ENCODE measurements around the gene GBA3. TPM values are rescaled to one million over a fixed set of nuclear protein-coding genes. Genes with fewer than 3 reads are reported as not detected.

GBA3 gene
- total and polyA plus RNA-seq, 2 experiments from 2014 or later, result not detected

GRCh38 chr4:22686141-22686540 lies 6.6 kb upstream of the GBA3 start:
- H3K36me3 Mint-ChIP-seq (ENCODE audit: low read depth), result no peaks in the 10 kb centered on the region
- H3F3A ChIP-seq (replicated peaks; ENCODE audit: low read depth), result no peaks in the 10 kb centered on the region
- peaks cover 2% of the 10 kb centered on the region for H3K27me3 Mint-ChIP-seq (ENCODE audit: insufficient read depth, low read depth, poor library complexity)

GRCh38 chr4:22688236-22688635 lies 4.5 kb upstream of the GBA3 start:
- Histone ChIP-seq H3K79me2 (replicated peaks; ENCODE audit: insufficient read depth) (no peaks in the 10 kb centered on the region), H3K4me1 (ENCODE audit: insufficient read depth) (no peaks in the 10 kb centered on the region), H3K27me3 (ENCODE audit: insufficient read depth) (no peaks in the 10 kb centered on the region), H2AFZ (no peak overlapping the region), H3K4me3 (no peak overlapping the region), H3K27ac (ENCODE audit: low read depth) (no peak overlapping the region), H3K9me2 (ENCODE audit: insufficient read depth) (peaks cover 4% of the 10 kb centered on the region; the same call in 1 of the 2 replicates), H3K36me3 (ENCODE audit: insufficient read depth) (no peaks in the 10 kb centered on the region), H3F3A (replicated peaks; ENCODE audit: low read depth) (no peaks in the 10 kb centered on the region), H3K4me2 (no peak overlapping the region), H4K20me1 (replicated peaks; ENCODE audit: insufficient read depth) (no peaks in the 10 kb centered on the region)
- Mint-ChIP-seq H3K27ac (no peak overlapping the region), H3K27me3 (ENCODE audit: insufficient read depth, low read depth, poor library complexity) (no peaks in the 10 kb centered on the region), H3K4me3 (no peak overlapping the region), H3K4me1 (no peaks in the 10 kb centered on the region), H3K36me3 (ENCODE audit: low read depth) (no peaks in the 10 kb centered on the region), H3K9me3 (no peaks in the 10 kb centered on the region)
- ATAC-seq (no peak), DNase-seq (ENCODE audit: low spot score) (no peak)
- TF ChIP-seq NANOG (IDR thresholded peaks at IDR 0.05; ENCODE audit: borderline replicate concordance), result no peak
- TF ChIP-seq, protein P1, sequence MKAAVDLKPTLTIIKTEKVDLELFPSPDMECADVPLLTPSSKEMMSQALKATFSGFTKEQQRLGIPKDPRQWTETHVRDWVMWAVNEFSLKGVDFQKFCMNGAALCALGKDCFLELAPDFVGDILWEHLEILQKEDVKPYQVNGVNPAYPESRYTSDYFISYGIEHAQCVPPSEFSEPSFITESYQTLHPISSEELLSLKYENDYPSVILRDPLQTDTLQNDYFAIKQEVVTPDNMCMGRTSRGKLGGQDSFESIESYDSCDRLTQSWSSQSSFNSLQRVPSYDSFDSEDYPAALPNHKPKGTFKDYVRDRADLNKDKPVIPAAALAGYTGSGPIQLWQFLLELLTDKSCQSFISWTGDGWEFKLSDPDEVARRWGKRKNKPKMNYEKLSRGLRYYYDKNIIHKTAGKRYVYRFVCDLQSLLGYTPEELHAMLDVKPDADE (IDR thresholded peaks at IDR 0.05), result no peak
- no peak for TF ChIP-seq CREB1 (CRISPR knock-in tag; IDR thresholded peaks at IDR 0.05; ENCODE audit: low read depth)
- no peak for TF ChIP-seq ZNF114 (CRISPR knock-in tag; IDR thresholded peaks at IDR 0.05)
- TF ChIP-seq ZNF331 (CRISPR knock-in tag; IDR thresholded peaks at IDR 0.05; ENCODE audit: low read depth), result no peak
- TF ChIP-seq EZH2phosphoT487 (IDR thresholded peaks at IDR 0.05; ENCODE audit: unreplicated experiment), result no peak
- TF ChIP-seq, protein P2, sequence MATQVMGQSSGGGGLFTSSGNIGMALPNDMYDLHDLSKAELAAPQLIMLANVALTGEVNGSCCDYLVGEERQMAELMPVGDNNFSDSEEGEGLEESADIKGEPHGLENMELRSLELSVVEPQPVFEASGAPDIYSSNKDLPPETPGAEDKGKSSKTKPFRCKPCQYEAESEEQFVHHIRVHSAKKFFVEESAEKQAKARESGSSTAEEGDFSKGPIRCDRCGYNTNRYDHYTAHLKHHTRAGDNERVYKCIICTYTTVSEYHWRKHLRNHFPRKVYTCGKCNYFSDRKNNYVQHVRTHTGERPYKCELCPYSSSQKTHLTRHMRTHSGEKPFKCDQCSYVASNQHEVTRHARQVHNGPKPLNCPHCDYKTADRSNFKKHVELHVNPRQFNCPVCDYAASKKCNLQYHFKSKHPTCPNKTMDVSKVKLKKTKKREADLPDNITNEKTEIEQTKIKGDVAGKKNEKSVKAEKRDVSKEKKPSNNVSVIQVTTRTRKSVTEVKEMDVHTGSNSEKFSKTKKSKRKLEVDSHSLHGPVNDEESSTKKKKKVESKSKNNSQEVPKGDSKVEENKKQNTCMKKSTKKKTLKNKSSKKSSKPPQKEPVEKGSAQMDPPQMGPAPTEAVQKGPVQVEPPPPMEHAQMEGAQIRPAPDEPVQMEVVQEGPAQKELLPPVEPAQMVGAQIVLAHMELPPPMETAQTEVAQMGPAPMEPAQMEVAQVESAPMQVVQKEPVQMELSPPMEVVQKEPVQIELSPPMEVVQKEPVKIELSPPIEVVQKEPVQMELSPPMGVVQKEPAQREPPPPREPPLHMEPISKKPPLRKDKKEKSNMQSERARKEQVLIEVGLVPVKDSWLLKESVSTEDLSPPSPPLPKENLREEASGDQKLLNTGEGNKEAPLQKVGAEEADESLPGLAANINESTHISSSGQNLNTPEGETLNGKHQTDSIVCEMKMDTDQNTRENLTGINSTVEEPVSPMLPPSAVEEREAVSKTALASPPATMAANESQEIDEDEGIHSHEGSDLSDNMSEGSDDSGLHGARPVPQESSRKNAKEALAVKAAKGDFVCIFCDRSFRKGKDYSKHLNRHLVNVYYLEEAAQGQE (IDR thresholded peaks at IDR 0.05; ENCODE audit: unreplicated experiment), result no peak
- TF ChIP-seq JUNB (IDR thresholded peaks at IDR 0.05; ENCODE audit: unreplicated experiment), result no peak
- TF ChIP-seq EZH2 (IDR thresholded peaks at IDR 0.05; ENCODE audit: low read depth, unreplicated experiment), result no peak

More at GRCh38 chr4:22686141-22686540, 6.6 kb upstream of the GBA3 start:
- Histone ChIP-seq H3K4me1 (ENCODE audit: insufficient read depth) (no peaks in the 10 kb centered on the region), H3K4me3 (no peak overlapping the region), H3K27me3 (ENCODE audit: insufficient read depth) (no peaks in the 10 kb centered on the region), H3K4me2 (no peak overlapping the region), H2AFZ (no peak overlapping the region), H3K36me3 (ENCODE audit: insufficient read depth) (no peaks in the 10 kb centered on the region), H3K27ac (ENCODE audit: low read depth) (no peak overlapping the region), H3K9me2 (ENCODE audit: insufficient read depth) (peaks cover 4% of the 10 kb centered on the region; the same call in 1 of the 2 replicates), H4K20me1 (replicated peaks; ENCODE audit: insufficient read depth) (no peaks in the 10 kb centered on the region), H3K79me2 (replicated peaks; ENCODE audit: insufficient read depth) (no peaks in the 10 kb centered on the region)
- TF ChIP-seq JUNB (IDR thresholded peaks at IDR 0.05; ENCODE audit: unreplicated experiment) (no peak), POLR2AphosphoS5 (IDR thresholded peaks at IDR 0.05; ENCODE audit: low read depth) (no peak), STAT1 (IDR thresholded peaks at IDR 0.05; ENCODE audit: unreplicated experiment) (no peak), CREB1 (CRISPR knock-in tag; IDR thresholded peaks at IDR 0.05; ENCODE audit: low read depth) (no peak)
- TF ChIP-seq, protein P1 (IDR thresholded peaks at IDR 0.05), result no peak
- Mint-ChIP-seq H3K4me3 (no peak overlapping the region), H3K9me3 (no peaks in the 10 kb centered on the region), H3K4me1 (no peaks in the 10 kb centered on the region), H3K27ac (no peak overlapping the region)
- DNase-seq (ENCODE audit: low spot score) (no peak), ATAC-seq (no peak)
